Endometrial microvascular endothelial cells (primary cell): ENCODE results near the gene RAB9B. TPM values are rescaled to one million over a fixed set of nuclear protein-coding genes. Genes with fewer than 3 reads are reported as not detected.
"Not testable (repeated sequence)": the region's sequence is repeated elsewhere in the genome, so short reads cannot be mapped to it uniquely, and the experiment has no call there.

Experiments used
- in situ Hi-C: cut with HindIII; loops from 2 replicates; pipeline ENCODE4 v1.10.0; 2017; ENCODE audit warnings: low sequenced_read_pairs, low pct_unique_long_range_greater_than_20kb; ENCODE audit errors: inconsistent ontology term
- total RNA-seq: library from RNA; depleted of rRNA; stranded (reverse); fragments of >200 nt; gene quantifications from one replicate; pipeline ENCODE4 v1.2.3, GENCODE V29; 2015; ENCODE audit errors: inconsistent ontology term

RAB9B gene
- total RNA-seq: 0.46 TPM

DNA sequence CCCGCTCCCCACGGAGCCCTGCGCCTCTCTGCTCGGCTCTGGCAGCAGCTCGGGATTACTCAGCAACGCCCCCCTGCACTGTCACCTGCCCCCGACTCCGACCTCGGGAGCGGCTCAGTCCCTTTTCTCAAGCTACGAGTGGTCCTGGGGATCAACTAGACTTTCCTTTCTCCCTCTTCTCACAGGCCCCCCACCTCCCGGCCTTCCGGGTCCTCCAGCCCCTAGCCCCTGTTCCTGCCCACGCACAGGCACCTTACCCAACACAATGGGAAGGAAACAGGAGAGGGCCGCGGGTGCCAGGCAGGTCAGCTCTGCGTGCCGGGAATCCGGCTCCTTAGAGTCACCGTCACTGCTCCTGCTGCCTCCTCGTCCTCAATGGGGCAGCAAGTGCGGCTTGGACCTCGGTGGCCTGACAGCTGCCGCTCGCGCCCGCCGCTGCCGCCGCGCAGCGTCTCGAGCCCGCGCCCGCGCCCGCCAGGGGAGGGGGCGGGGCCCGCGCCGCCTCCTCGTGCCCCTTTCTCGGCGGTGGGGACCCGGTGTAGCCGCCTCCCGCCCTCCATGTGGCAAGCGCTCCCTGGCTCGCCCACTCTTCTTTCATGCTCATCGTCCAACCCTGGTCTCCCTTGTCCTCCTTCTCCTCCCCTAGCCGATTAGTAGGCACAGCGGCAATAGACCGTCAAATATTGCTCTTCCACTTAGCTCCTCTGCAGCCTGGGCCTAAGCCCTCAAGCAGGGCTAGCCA lies at the start of gene RAB9B:
Gene RAB9B, minus strand, starts transcription at position 455 of the 742 bp plus-strand sequence. CDS start 6,473 bp downstream, outside the sequence.
- in situ Hi-C loops: no loop called here

GRCh38 chrX:103879339-103879738 lies 47.3 kb upstream of the RAB9B start:
- in situ Hi-C loops: no loop called here

DNA sequence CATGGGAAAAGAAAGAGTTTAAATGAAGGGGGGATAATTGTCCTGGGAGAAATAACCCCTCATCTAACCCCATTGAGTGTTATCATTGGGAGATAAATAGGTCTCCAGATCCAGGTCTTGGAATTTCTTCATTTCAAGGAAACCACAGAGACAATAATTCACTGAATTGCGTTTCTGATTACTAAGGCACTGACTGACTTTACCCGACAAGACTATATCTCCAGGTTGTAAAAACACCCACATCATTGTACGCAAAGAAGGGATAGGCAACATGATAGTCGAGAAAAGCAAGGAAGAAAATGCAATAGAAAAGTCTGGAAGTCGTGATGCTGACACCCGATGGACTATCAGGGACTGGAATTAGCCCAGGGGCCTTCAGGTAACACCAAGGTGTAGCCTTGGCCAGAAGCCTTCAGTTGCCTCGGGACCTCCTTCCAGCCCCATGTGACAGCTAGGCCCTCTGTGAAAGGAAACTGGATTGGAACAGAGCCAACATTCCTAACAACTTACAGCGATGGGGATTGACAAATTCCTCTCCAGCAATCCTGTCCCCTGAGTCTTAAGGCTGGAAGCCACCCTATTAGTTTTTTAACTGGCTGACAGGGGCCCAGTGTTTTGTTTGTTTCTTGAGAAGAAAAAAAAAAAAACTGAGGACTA lies 46.5 kb upstream of the RAB9B start:
- in situ Hi-C loops: no loop called here

DNA sequence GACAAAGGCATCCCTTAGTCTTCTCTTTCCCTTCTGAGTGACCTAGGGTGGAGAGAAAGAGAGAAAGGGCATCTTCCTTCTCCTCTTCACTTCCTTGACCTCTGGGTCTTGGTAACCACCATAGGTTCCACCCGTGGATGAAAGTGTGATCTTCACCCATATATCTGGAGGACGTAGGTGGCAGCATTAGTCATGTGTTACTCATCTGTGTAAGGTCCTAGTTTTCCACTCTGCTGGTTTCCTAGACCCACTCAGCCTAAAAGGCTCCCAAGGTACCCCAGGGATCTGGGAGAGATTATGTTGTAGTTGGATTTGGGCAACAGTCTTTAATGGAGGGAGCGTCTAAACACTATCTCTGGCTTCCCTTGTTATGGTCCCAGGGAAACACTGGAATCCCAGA lies 45.5 kb upstream of the RAB9B start:
- in situ Hi-C loops: no loop called here

DNA sequence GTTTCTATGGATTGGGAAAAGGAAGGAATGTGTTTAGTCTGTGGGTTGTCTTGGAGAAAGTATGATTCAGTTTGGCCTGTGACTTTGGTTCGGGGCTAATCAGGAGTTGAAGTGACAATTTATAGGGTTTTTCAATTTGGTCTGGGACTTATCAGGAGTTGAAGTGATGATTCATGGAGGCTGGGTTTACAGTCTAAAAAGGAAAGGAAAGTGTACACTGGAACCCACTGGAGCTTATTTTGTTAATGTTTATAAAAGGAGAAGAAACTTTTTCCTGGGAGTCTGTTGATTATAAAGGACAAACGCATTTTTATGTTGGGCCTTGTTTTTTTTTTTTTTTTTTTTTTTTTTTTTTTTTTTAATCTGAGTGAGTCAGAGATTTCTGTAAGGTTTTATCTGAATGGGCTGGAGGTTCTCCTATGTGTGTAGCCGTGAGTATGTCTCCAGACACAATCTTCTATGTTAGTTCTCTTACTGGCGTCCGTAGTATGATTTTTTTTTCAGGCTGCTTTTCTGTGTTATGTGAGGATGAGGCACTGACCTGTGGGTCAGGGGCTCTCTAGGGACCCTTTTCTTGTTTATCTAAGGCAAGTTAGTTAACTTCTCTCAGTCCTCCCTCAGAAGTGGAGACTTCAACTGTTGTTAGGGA lies 33.0 kb upstream of the RAB9B start:
- in situ Hi-C loops: no loop called here

DNA sequence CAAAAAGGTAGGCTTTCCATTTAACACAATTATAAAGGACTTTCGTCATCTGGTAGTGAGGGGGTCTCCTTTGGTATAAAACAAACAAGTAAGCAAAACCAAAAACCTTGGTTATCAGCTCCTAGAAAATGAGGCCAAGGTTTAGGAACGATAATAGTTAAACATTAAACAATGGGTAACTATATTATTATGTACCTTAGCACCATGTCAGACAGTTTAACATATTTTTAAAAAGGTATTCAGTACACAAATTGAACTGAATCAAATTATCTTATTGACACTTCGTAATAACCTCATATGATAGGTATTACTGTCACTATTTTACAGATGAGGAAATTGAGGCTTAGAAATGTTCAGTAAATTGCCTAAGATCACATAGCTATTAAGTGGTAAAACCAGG lies 32.1 kb upstream of the RAB9B start:
- in situ Hi-C loops: no loop called here

GRCh38 chrX:103861200-103861599 lies 29.1 kb upstream of the RAB9B start:
- in situ Hi-C loops: no loop called here

DNA sequence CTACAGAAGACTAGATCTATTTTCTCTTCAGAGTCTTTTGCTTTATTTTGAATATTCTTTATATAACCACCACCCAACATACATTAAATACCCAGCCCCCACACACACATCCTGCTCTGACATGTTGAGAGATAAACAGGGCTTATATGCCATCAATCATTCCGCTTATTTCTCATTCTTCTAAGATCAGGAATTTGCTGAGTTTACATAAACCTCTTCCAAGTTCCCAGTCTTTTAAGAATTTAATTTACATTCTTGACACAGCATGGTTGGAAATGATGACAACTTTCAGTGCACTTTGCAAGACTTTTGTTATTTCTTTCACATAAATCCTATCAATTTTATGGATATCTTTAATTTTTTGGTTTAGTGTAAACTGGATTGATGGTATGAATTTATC lies 17.5 kb upstream of the RAB9B start:
- in situ Hi-C loops: no loop called here

- in situ Hi-C loops: no loop called here
These were observed 15.3 kb upstream of the RAB9B start for GRCh38 chrX:103847174-103847870.

- in situ Hi-C loops: no loop called here
These were observed 14.3 kb upstream of the RAB9B start for GRCh38 chrX:103846386-103846785.

GRCh38 chrX:103845165-103845653 lies 13.2 kb upstream of the RAB9B start:
- in situ Hi-C loops: no loop called here

DNA sequence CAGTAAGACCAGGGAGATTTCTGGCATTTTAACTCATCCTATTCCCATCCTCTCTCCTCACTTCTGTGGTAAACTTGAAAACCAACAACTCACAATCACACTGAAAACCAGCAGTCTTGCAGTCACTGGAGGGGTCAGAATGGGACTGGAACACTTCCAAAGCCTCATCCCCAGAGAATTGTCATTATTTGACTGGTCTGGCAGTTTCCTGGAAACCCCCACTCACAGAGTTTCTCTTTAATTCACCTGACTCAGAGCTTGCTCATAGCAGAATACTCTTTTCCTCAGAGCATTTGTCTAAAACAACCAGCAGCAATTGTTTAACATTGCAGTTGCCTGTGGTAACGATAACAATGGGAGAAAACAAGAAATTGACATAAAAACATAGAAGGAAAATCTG lies 7.3 kb upstream of the RAB9B start:
- in situ Hi-C loops: no loop called here

DNA sequence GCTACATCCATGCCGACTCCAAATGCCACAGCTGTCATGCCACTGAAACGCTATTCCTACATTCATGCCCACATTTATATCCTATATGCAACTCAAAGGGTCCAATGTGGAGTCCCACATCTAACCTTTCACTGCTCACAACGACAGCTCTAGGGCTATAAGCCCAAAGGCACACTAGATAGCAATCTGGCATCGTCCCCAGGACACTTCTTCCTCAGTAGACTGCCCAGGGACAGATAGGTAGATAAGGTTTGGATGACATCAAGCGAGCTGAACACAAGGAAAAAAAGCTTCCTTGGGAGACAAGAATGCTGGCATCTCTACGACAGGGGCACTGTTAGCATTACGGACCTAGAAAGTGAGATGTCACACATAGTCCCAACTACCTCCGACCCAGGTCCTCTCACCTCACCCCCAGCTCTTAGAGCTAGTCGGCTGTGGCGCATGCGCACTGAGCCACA lies 685 bp downstream of the RAB9B start:
- in situ Hi-C loops: no loop called here

DNA sequence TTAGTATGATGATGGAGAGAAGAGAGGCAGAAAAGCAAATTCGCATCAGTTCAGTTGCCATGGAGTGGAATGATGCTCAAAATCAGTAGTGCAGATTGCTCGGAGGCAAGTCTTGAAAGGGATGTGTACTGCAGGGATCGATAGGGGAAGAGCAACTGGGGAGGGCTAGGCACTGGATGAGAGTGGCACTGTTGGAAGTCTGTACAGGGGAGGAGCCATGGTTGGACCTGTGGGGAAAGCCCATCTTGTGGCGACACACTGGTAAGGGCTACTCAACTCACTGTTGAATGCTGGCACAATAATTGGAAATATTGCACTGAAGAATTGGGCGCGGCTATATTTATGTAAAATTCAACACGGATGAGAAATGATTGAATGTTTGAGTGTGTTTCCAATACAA lies 1.2 kb downstream of the RAB9B start:
- in situ Hi-C loops: no loop called here

GRCh38 chrX:103828529-103828928 lies 3.5 kb downstream of the RAB9B start:
- in situ Hi-C loops: no loop called here

DNA sequence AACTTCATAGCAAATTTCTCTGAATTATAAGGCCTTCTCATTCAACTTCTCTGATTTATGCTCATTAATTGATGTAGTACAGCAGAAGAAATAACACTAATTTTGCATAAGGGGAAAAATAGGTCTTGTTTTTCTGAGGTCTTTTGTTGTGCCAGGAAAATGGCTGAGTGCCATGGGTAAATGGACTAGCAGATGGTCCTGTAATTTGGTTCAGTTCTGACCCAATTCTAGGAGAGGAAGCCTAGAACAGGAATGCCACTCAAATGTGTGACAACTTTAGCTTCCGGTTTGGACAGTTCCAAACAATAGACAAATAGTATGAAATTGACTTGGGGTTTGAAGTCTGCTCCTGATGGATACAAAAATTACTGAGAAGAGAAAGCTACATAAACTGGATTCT lies 6.2 kb downstream of the RAB9B start:
- in situ Hi-C loops: no loop called here

DNA sequence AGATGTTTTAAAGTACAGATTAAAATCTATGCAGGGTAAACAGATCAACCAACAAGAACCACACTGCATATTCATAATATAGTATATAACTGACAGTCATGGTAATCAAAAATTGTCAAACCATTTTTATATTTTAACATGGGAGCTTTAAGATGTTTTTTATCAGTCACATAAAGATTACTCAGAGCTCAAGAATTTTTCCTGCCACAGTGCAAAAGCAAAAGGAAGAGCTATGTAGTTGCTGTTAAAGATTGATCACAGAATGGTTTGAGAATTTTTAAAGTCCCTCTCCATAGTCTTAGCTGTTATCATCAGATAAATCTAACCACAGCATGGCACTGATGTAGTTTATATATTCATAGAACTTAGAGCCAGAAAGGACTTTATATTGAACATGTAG lies 8.5 kb downstream of the RAB9B start:
- in situ Hi-C loops: no loop called here

- in situ Hi-C loops: not testable (repeated sequence)
These were observed 11.3 kb downstream of the RAB9B start for GRCh38 chrX:103820802-103821201.
